ENCODE data around the gene PITPNM3. TPM values are rescaled to one million over a fixed set of nuclear protein-coding genes. Genes with fewer than 3 reads are reported as not detected.

PITPNM3 gene
- total RNA-seq, 2 experiments from 2014 or later, result 0.69 to 0.72 TPM

DNA sequence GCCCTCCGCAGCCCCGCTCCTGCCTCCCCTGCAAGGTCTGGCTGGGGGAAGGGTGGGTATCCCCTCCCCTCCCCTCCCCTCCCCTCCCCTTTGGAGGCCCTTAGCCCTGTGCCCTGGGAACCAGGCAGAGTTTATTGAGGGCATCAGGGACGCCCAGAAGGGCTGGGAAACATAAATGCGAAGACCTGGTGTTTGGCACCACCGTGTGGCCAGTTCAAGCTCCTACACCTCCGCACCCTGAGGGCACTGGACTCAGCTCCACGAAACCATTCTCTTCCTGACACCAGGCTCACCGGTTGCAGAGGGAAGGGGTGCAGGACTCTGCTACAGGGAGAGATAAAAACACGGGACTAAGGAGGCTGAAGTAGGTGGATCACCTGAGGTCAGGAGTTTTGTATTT lies 120.4 kb downstream of the PITPNM3 start:
- peaks cover 4% of the 10 kb centered on the region for H3K36me3 Mint-ChIP-seq (ENCODE audit: low read depth)
- no peak overlapping the region for H3K4me3 Mint-ChIP-seq
- peaks cover 12% of the 10 kb centered on the region for H3K27me3 Mint-ChIP-seq
- no peak overlapping the region for H3K27ac Mint-ChIP-seq
- ATAC-seq (peak; percentile 97), DNase-seq (peak; percentile 78)
- no peaks in the 10 kb centered on the region for H3K4me1 Mint-ChIP-seq
- POLR2A ChIA-PET, result no interaction called here
- H3K9me3 Mint-ChIP-seq (ENCODE audit: low read depth), result peaks cover 5% of the 10 kb centered on the region
- CTCF ChIA-PET, result interaction anchor here (0.6 to 1.6 kb wide), 14 partner anchors 9 to 997 kb away, joined by 3 to 8 read pairs (median 4); partner anchors contain the start of genes C1QBP and PIMREG
- intact Hi-C loops (cut with DNase I, micrococcal nuclease), result loop anchor here (1.0 kb wide), 1 partner anchor 849 kb away; no protein-coding TSS in a partner anchor

DNA sequence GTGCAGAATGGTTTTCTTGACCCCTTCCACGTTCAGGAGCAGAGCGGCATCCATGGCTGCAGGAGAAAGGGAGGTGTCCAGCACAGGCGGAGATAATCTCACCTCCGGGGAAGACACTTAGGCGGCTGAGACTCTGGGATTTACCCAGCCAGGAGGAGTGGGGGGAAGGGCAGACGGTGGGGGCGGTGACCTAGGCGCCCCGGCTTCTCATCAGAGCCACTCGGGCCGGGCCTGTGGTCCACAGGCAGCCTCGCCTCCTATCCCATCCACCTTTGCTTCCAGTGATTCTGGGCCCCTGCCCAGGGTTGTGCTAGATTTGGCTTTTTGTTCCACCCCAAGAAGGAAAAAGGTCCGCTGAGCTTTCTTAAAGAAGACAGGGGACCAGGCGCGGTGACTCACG lies 121.3 kb downstream of the PITPNM3 start, which contains the start of gene AIPL1:
Gene AIPL1 (minus strand): TSS at position 71 of the 400 bp plus-strand sequence. CDS start 17 bp downstream, at position 54.
- peaks cover 7% of the 10 kb centered on the region for H3K9me3 Mint-ChIP-seq (ENCODE audit: low read depth)

GRCh38 chr17:6430769-6431168 lies 125.6 kb downstream of the PITPNM3 start:
- DNase-seq (peak; percentile 37), ATAC-seq (no peak)
- peaks cover 8% of the 10 kb centered on the region for H3K27me3 Mint-ChIP-seq
- peaks cover 17% of the 10 kb centered on the region for H3K4me1 Mint-ChIP-seq
- intact Hi-C loops (cut with DNase I, micrococcal nuclease), result no loop called here
- peaks cover 10% of the 10 kb centered on the region for H3K9me3 Mint-ChIP-seq (ENCODE audit: low read depth)
- ChIA-PET CTCF (interaction anchor here (0.7 kb wide), 1 partner anchor 13 kb away, joined by 4 read pairs; the partner anchor contains the start of gene PIMREG), POLR2A (interaction anchor here (0.6 kb wide), 1 partner anchor 1359 kb away, joined by 9 read pairs; no protein-coding TSS in a partner anchor)
- H3K27ac Mint-ChIP-seq, result no peak overlapping the region
- peaks cover 6% of the 10 kb centered on the region for H3K36me3 Mint-ChIP-seq (ENCODE audit: low read depth)
- H3K4me3 Mint-ChIP-seq, result no peak overlapping the region

More for the DNA sequence above, 121.3 kb downstream of the PITPNM3 start, which contains the start of gene AIPL1:
- intact Hi-C loops (cut with DNase I, micrococcal nuclease), result no loop called here
- peaks cover 12% of the 10 kb centered on the region for H3K27me3 Mint-ChIP-seq
- no peak for ATAC-seq
- ChIA-PET POLR2A (no interaction called here), CTCF (interaction anchor here (0.7 to 1.6 kb wide), 6 partner anchors 11 to 1953 kb away, joined by 3 to 6 read pairs (median 4); no protein-coding TSS in a partner anchor)
- no peak within 1 kb of the TSS for H3K27ac Mint-ChIP-seq
- peaks cover 6% of the 10 kb centered on the region for H3K36me3 Mint-ChIP-seq (ENCODE audit: low read depth)
- no peaks in the 10 kb centered on the region for H3K4me1 Mint-ChIP-seq
- no peak for DNase-seq
- no peak within 1 kb of the TSS for H3K4me3 Mint-ChIP-seq

- ChIA-PET POLR2A (no interaction called here), CTCF (no interaction called here)
- intact Hi-C loops (cut with DNase I, micrococcal nuclease), result loop anchor here (10.0 kb wide), 2 partner anchors 364 to 634 kb away; no protein-coding TSS in a partner anchor
- H3K4me3 Mint-ChIP-seq, result no peak overlapping the region
- ATAC-seq (no peak), DNase-seq (no peak)
- peaks cover 17% of the 10 kb centered on the region for H3K4me1 Mint-ChIP-seq
- peaks cover 6% of the 10 kb centered on the region for H3K36me3 Mint-ChIP-seq (ENCODE audit: low read depth)
- peaks cover 8% of the 10 kb centered on the region for H3K27me3 Mint-ChIP-seq
- peaks cover 10% of the 10 kb centered on the region for H3K9me3 Mint-ChIP-seq (ENCODE audit: low read depth)
- no peak overlapping the region for H3K27ac Mint-ChIP-seq
These were observed 127.1 kb downstream of the PITPNM3 start for GRCh38 chr17:6429266-6429665.

DNA sequence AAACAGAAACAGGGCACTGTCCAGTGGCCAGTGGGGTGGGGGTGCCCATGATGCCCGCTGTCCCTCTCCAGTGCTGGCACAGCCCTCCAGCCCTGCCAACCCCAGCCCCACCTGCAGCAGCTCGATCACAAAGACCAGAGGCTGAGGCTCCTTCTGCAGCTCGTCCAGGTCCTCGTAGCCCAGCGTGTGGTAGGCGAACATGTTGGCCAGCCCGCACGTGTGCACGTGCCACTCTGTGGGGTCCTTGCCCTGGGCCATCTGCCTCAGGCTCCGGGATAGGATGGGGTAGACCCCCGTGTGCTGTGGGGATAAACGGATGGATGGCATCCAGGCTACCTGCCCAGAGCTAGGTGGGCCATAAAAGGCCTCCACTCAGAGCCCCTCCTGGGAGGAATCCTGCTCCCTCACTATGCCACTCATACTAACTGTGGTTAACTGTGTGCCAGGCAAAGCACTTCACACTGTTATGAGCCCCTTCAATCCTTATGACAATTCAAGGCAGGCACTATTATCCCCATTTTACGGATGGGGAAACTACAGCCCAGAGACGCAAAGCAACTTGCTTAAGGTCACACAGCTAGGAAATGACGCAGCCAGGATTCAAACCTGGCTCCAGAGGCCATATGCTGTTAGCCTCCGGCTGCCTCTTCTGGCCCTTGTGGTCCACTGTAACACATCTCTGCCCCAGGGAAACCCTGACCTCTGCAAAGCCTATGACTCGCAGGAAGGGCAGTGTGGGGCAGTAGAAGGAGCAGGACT lies 128.0 kb downstream of the PITPNM3 start:
- no peak overlapping the region for H3K4me3 Mint-ChIP-seq
- intact Hi-C loops (cut with DNase I, micrococcal nuclease), result loop anchor here (10.0 kb wide), 2 partner anchors 364 to 634 kb away; no protein-coding TSS in a partner anchor
- ChIA-PET CTCF (no interaction called here), POLR2A (no interaction called here)
- peaks cover 6% of the 10 kb centered on the region for H3K36me3 Mint-ChIP-seq (ENCODE audit: low read depth)
- peaks cover 10% of the 10 kb centered on the region for H3K27me3 Mint-ChIP-seq
- ATAC-seq, result no peak
- peaks cover 10% of the 10 kb centered on the region for H3K9me3 Mint-ChIP-seq (ENCODE audit: low read depth)
- peaks cover 17% of the 10 kb centered on the region for H3K4me1 Mint-ChIP-seq
- H3K27ac Mint-ChIP-seq, result no peak overlapping the region
- DNase-seq, result no peak

DNA sequence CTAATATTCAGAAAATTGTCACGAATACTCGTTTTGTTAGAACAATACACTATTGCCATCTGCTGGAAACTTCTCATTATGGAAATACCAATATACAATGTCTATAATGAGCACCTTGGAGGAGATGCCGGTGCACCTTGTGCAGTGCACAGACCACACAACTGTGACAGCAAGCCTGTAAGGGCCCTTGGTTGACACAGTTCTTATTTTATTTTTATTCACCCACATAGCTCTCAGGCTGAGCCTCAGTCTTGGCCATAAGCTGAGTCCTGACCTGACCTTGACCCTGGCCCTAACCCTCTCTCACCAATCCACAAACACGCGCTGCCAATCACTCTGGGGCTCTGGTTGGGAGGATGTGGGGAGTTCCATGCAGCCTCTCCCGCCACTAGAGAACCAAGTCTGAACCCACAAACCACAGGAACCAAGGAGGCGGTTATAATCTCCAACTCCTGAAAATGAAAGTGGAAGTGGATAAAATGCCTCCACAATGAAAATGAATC lies 129.0 kb downstream of the PITPNM3 start:
- Mint-ChIP-seq H3K9me3 (ENCODE audit: low read depth) (peaks cover 10% of the 10 kb centered on the region), H3K36me3 (ENCODE audit: low read depth) (peaks cover 6% of the 10 kb centered on the region), H3K4me3 (peak overlapping the region; percentile 40), H3K27me3 (peaks cover 13% of the 10 kb centered on the region), H3K27ac (peak overlapping the region; percentile 47), H3K4me1 (peaks cover 17% of the 10 kb centered on the region)
- CTCF ChIA-PET, result no interaction called here
- peak; percentile 80 for ATAC-seq
- POLR2A ChIA-PET, result no interaction called here
- DNase-seq, result peak; percentile 77
- intact Hi-C loops (cut with DNase I, micrococcal nuclease), result loop anchor here (1.0 to 10.0 kb wide), 5 partner anchors 53 to 841 kb away; no protein-coding TSS in a partner anchor

DNA sequence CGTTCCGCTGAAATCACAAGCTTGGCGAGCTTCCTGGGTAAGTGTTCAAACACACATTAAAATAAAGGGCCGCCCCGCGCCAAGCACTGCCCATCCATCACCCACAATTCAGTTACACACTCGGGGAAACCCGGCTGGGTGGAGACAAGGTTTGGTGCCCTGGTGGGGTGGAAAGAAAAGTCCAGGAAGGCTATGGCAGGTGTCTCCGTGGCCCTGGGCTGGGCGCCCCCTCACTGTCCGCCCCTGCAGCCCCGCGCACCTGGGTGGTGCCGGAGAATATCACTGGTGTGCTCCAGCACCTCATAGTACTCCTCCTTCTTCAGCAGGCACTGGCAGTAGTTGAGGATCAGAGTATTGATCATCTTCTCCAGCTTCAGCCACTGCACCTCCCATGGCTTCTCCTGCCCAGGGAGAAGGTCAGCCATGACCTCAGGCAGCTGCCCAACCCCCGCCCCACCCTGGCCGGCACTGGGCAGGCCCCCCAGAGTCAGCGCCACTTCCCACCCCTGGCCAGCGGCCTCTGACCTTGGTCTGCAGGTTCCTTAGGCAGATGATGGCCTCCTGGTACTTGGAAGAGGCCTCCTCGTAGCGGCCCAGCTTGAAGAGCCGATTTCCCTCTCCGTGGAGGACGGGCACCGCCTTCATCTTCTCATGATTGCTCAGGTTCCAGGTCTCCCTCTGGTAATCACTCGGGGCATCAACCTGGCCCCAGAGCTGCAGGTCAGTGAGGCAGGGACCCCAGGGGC lies 129.8 kb downstream of the PITPNM3 start:
- Mint-ChIP-seq H3K4me1 (peaks cover 17% of the 10 kb centered on the region), H3K27me3 (peaks cover 13% of the 10 kb centered on the region), H3K27ac (no peak overlapping the region), H3K36me3 (ENCODE audit: low read depth) (peaks cover 4% of the 10 kb centered on the region), H3K4me3 (no peak overlapping the region), H3K9me3 (ENCODE audit: low read depth) (peaks cover 8% of the 10 kb centered on the region)
- no peak for ATAC-seq
- ChIA-PET POLR2A (no interaction called here), CTCF (interaction anchor here (0.6 kb wide), 1 partner anchor 281 kb away, joined by 4 read pairs; no protein-coding TSS in a partner anchor)
- intact Hi-C loops (cut with DNase I, micrococcal nuclease), result loop anchor here (1.0 to 10.0 kb wide), 5 partner anchors 52 to 840 kb away; no protein-coding TSS in a partner anchor
- DNase-seq, result no peak

DNA sequence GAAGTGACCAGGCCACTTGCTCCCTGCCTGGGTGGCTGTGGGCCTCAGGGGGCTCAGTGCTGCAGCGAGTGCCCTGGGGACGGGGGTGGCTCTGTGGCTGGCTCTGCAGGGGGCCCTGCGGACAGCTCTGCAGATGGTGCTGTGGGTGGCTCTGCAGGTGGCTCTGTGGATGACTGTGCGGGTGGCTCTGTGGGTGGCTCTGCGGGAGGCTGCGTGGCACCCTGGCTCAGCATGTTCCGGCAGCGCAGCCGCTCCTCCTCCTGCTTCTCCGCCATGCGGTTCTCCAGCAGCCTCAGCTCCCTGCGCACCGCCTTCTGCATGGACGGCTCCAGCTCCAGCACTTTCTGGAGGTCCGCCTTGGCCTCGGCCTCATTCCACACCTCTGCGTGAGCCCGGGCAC lies 130.9 kb downstream of the PITPNM3 start:
- Mint-ChIP-seq H3K4me3 (no peak overlapping the region), H3K27ac (no peak overlapping the region), H3K4me1 (peaks cover 17% of the 10 kb centered on the region), H3K9me3 (ENCODE audit: low read depth) (peaks cover 4% of the 10 kb centered on the region), H3K36me3 (ENCODE audit: low read depth) (no peaks in the 10 kb centered on the region), H3K27me3 (peaks cover 16% of the 10 kb centered on the region)
- intact Hi-C loops (cut with DNase I, micrococcal nuclease), result loop anchor here (10.0 kb wide), 2 partner anchors 361 to 631 kb away; no protein-coding TSS in a partner anchor
- DNase-seq (no peak), ATAC-seq (no peak)
- ChIA-PET POLR2A (no interaction called here), CTCF (interaction anchor here (0.8 to 1.1 kb wide), 3 partner anchors 14 to 353 kb away, joined by 3 to 5 read pairs (median 4); no protein-coding TSS in a partner anchor)

- no peak overlapping the region for H3K4me3 Mint-ChIP-seq
- no peaks in the 10 kb centered on the region for H3K36me3 Mint-ChIP-seq (ENCODE audit: low read depth)
- ChIA-PET CTCF (interaction anchor here (0.7 to 1.5 kb wide), 5 partner anchors 12 to 917 kb away, joined by 3 to 5 read pairs (median 4); no protein-coding TSS in a partner anchor), POLR2A (no interaction called here)
- H3K27me3 Mint-ChIP-seq, result peaks cover 16% of the 10 kb centered on the region
- no peaks in the 10 kb centered on the region for H3K9me3 Mint-ChIP-seq (ENCODE audit: low read depth)
- ATAC-seq (no peak), DNase-seq (no peak)
- H3K27ac Mint-ChIP-seq, result no peak overlapping the region
- H3K4me1 Mint-ChIP-seq, result peaks cover 17% of the 10 kb centered on the region
- intact Hi-C loops (cut with DNase I, micrococcal nuclease), result loop anchor here (5.0 to 10.0 kb wide), 4 partner anchors 147 to 717 kb away; no protein-coding TSS in a partner anchor
These were observed 132.4 kb downstream of the PITPNM3 start for GRCh38 chr17:6423931-6424330.

- intact Hi-C loops (cut with DNase I, micrococcal nuclease), result loop anchor here (1.0 to 10.0 kb wide), 6 partner anchors 145 to 835 kb away; no protein-coding TSS in a partner anchor
- CTCF ChIA-PET, result interaction anchor here (0.6 to 1.5 kb wide), 3 partner anchors 13 to 1964 kb away, joined by 3 read pairs; no protein-coding TSS in a partner anchor
- Mint-ChIP-seq H3K4me3 (no peak overlapping the region), H3K27ac (no peak overlapping the region), H3K9me3 (ENCODE audit: low read depth) (no peaks in the 10 kb centered on the region), H3K4me1 (peaks cover 9% of the 10 kb centered on the region), H3K36me3 (ENCODE audit: low read depth) (no peaks in the 10 kb centered on the region), H3K27me3 (peaks cover 16% of the 10 kb centered on the region)
- DNase-seq, result no peak
- no peak for ATAC-seq
- POLR2A ChIA-PET, result no interaction called here
These were observed 133.6 kb downstream of the PITPNM3 start for GRCh38 chr17:6422654-6423241.
